GM12878 (cell line): ENCODE results near the gene GNB2. TPM values are rescaled to one million over a fixed set of nuclear protein-coding genes. Genes with fewer than 3 reads are reported as not detected.

Experiments
- CHD1 ChIP-seq: IDR thresholded peaks from 2 replicates; pipeline ENCODE4 v1.6.1; 2012; ENCODE audit warnings: low read depth, low read length, improper control_type of control experiment
- CHD4 ChIP-seq: fragments of 200-600 bp; sonication (generic); IDR thresholded peaks from 2 replicates; pipeline ENCODE4 v1.6.1; 2016; ENCODE audit warnings: mild to moderate bottlenecking
- CREB1 ChIP-seq: IDR thresholded peaks from 2 replicates; pipeline ENCODE4 v1.6.1; 2012; ENCODE audit warnings: low read depth, mild to moderate bottlenecking, inconsistent platforms
- CREM ChIP-seq: IDR thresholded peaks from 2 replicates; pipeline ENCODE4 v1.6.1; 2014; ENCODE audit warnings: antibody characterized with exemption, low read depth
- CTCF ChIP-seq, 3 experiments: IDR thresholded peaks in 2 of 3; conservative IDR thresholded peaks in 1 of 3; 2 replicates each; pipeline ENCODE4 v1.5.1; 2011; ENCODE audit warnings: low read depth in 3 of 3, low read length in 3 of 3, mild to moderate bottlenecking in 3 of 3, control low read depth in 2 of 3, moderate library complexity in 2 of 3, inconsistent platforms in 1 of 3, mixed read lengths in 1 of 3; ENCODE audit not compliant: control insufficient read depth in 2 of 3, insufficient read depth in 1 of 3; ENCODE audit errors: extremely low read depth in 1 of 3
- E2F4 ChIP-seq: IDR thresholded peaks from 2 replicates; pipeline ENCODE4 v1.6.1; 2012; ENCODE audit warnings: low read depth, low read length, improper control_type of control experiment
- HCFC1 ChIP-seq: fragments of 150-350 bp; IDR thresholded peaks from 2 replicates; pipeline ENCODE4 v1.6.1; 2014; ENCODE audit warnings: low read length
- HDGF ChIP-seq: fragments of 450-650 bp; IDR thresholded peaks from 2 replicates; pipeline ENCODE4 v1.6.1; 2016; ENCODE audit warnings: antibody characterized with exemption
- IKZF1 ChIP-seq: fragments of 450-650 bp; conservative IDR thresholded peaks from 2 replicates; pipeline ENCODE4 v1.6.1; 2017; ENCODE audit warnings: antibody characterized with exemption, mild to moderate bottlenecking
- IKZF2 ChIP-seq, 2 experiments: fragments of 450-650 bp; IDR thresholded peaks; 2 replicates each; pipeline ENCODE4 v1.6.1; 2017; ENCODE audit warnings: mild to moderate bottlenecking in 2 of 2, moderate library complexity in 2 of 2
- MAX ChIP-seq: IDR thresholded peaks from 2 replicates; pipeline ENCODE4 v1.6.1; 2012; ENCODE audit warnings: low read depth, low read length, improper control_type of control experiment
- MEF2A ChIP-seq: IDR thresholded peaks from 2 replicates; pipeline ENCODE4 v1.6.1; 2011; ENCODE audit warnings: low read depth, mild to moderate bottlenecking, low read length, moderate library complexity; ENCODE audit not compliant: insufficient read depth
- MYC ChIP-seq: IDR thresholded peaks from 2 replicates; pipeline ENCODE4 v1.6.1; 2011; ENCODE audit warnings: mild to moderate bottlenecking, low read length, moderate library complexity, inconsistent platforms; ENCODE audit not compliant: insufficient read depth, insufficient replicate concordance, insufficient read length, severe bottlenecking
- NBN ChIP-seq: fragments of 450-650 bp; IDR thresholded peaks from 2 replicates; pipeline ENCODE4 v1.6.1; 2016
- NR2C2 ChIP-seq: IDR thresholded peaks from 2 replicates; pipeline ENCODE4 v1.6.1; 2011; ENCODE audit warnings: borderline replicate concordance, low read depth; ENCODE audit not compliant: control insufficient read depth, insufficient read length
- PBX3 ChIP-seq: IDR thresholded peaks from 2 replicates; pipeline ENCODE4 v1.6.1; 2011; ENCODE audit warnings: mild to moderate bottlenecking, low read depth, low read length, moderate library complexity; ENCODE audit not compliant: insufficient replicate concordance
- RB1 ChIP-seq: fragments of 450-650 bp; formaldehyde crosslinking; IDR thresholded peaks from 2 replicates; pipeline ENCODE4 v1.6.1; 2017; ENCODE audit warnings: mild to moderate bottlenecking, borderline replicate concordance
- SIX5 ChIP-seq: IDR thresholded peaks from 2 replicates; pipeline ENCODE4 v1.6.1; 2011; ENCODE audit warnings: mild to moderate bottlenecking, low read depth, low read length, moderate library complexity; ENCODE audit not compliant: severe bottlenecking
- STAT1 ChIP-seq: fragments of 450-650 bp; conservative IDR thresholded peaks from 2 replicates; pipeline ENCODE4 v1.6.1; 2014; ENCODE audit warnings: antibody characterized with exemption, mild to moderate bottlenecking
- STAT3 ChIP-seq: IDR thresholded peaks from 2 replicates; pipeline ENCODE4 v1.6.1; 2011; ENCODE audit warnings: low read depth, low read length, improper control_type of control experiment
- SUPT20H ChIP-seq: IDR thresholded peaks from 2 replicates; pipeline ENCODE4 v1.6.1; 2011; ENCODE audit warnings: low read depth, mild to moderate bottlenecking, low read length, moderate library complexity, borderline replicate concordance; ENCODE audit not compliant: control insufficient read depth
- TCF3 ChIP-seq: IDR thresholded peaks from 2 replicates; pipeline ENCODE4 v1.6.1; 2012; ENCODE audit warnings: low read depth, mild to moderate bottlenecking, low read length, borderline replicate concordance; ENCODE audit not compliant: insufficient read depth
- TCF7 ChIP-seq: IDR thresholded peaks from 2 replicates; pipeline ENCODE4 v1.6.1; 2014; ENCODE audit warnings: antibody characterized with exemption, borderline replicate concordance
- WRNIP1 ChIP-seq: IDR thresholded peaks from 2 replicates; pipeline ENCODE4 v1.6.1; 2011; ENCODE audit warnings: low read depth, low read length, improper control_type of control experiment, borderline replicate concordance
- ZBED1 ChIP-seq: IDR thresholded peaks from 2 replicates; pipeline ENCODE4 v1.6.1; 2016; ENCODE audit warnings: borderline replicate concordance
- ZNF207 ChIP-seq: fragments of 450-650 bp; IDR thresholded peaks from 2 replicates; pipeline ENCODE4 v1.6.1; 2014; ENCODE audit warnings: antibody characterized with exemption, mild to moderate bottlenecking, borderline replicate concordance
- ZNF274 ChIP-seq: IDR thresholded peaks from one replicate; pipeline ENCODE4 v1.8.0; 2011; ENCODE audit not compliant: insufficient read length, insufficient read depth
- polyA plus RNA-seq, 11 experiments: library from polyadenylated mRNA; depleted of rRNA in 4 of 11; unstranded in 6 of 11; stranded (reverse) in 5 of 11; fragments of >200 nt; fragmentation: Nextera tagmentation in 4 of 11; fragmentation: Illumina TruSeq in 1 of 11; extraction: Ambion mirVana in 4 of 11; extraction: Trizol in 1 of 11; gene quantifications; 1 replicate in 1 of 11; 2 replicates in 10 of 11; pipeline versions ENCODE4 v1.2.1 to v1.2.3, GENCODE V29; 2011 to 2016; ENCODE audit warnings: inconsistent platforms in 2 of 11, missing spikeins in 2 of 11, low read depth in 1 of 11
- total RNA-seq, 4 experiments: library from RNA; depleted of rRNA in 3 of 4; stranded (reverse); fragments of >200 nt in 3 of 4; fragmentation: Illumina TruSeq in 1 of 4; extraction: Trizol in 1 of 4; gene quantifications; 2 replicates each; pipeline versions ENCODE4 v1.2.1 to v1.2.3, GENCODE V29; 2013 to 2021

The GNB2 gene
- total and polyA plus RNA-seq, 10 of the 15 experiments (the other 5 are each of a cell fraction or from before 2014, with no cell fraction given): 0.35 to 175 (median 59.7) TPM

GRCh38 chr7:100691676-100692577, 18.4 kb downstream of the GNB2 start (continued):
- TF ChIP-seq MYC: no peak
- no peak for TF ChIP-seq WRNIP1
- no peak for TF ChIP-seq HCFC1
- no peak for TF ChIP-seq MAX
- peak; percentile 62 for TF ChIP-seq E2F4
- peak; percentile 85 to 90 (median 88) for TF ChIP-seq CTCF (IDR thresholded peaks at IDR 0.05 in 2 of 3, conservative IDR thresholded peaks at IDR 0.05 in 1 of 3; ENCODE audit: control insufficient read depth in 2 of 3, extremely low read depth in 1 of 3, insufficient read depth in 1 of 3, low read depth in 3 of 3, low read length in 3 of 3)
- no peak for TF ChIP-seq TCF7
- TF ChIP-seq CREM: peak; percentile 32; the same call in 1 of the 2 replicates
- peak; percentile 84; the same call in 1 of the 2 replicates for TF ChIP-seq RB1
- TF ChIP-seq CHD1: no peak
- no peak for TF ChIP-seq TCF3
- TF ChIP-seq ZNF207: no peak
- TF ChIP-seq CREB1: no peak
- 0 out of 2 replicates have a peak, but pooled peaks have one; percentile 44 for TF ChIP-seq STAT1
- no peak for TF ChIP-seq NR2C2
- TF ChIP-seq IKZF1: peak; percentile 25; the same call in 1 of the 2 replicates
- TF ChIP-seq CHD4: no peak
- TF ChIP-seq PBX3: no peak
- TF ChIP-seq IKZF2 (IDR thresholded peaks at IDR 0.05): peak in 1 of 2 experiments; percentile 9; a peak in 1 of 4 replicates
- no peak for TF ChIP-seq ZBED1
- TF ChIP-seq SIX5: no peak
- no peak for TF ChIP-seq STAT3
- peak; percentile 64 for TF ChIP-seq NBN
- no peak for TF ChIP-seq ZNF274
- no peak for TF ChIP-seq MEF2A
- 0 out of 2 replicates have a peak, but pooled peaks have one; percentile 49 for TF ChIP-seq HDGF
- TF ChIP-seq SUPT20H: no peak
